Ovary (tissue), 9 donors: ENCODE measurements around the gene ARSI. TPM values are rescaled to one million over a fixed set of nuclear protein-coding genes. Genes with fewer than 3 reads are reported as not detected.

ENCODE experiments used
- DNase-seq, 5 donors: peaks; one replicate each; pipeline ENCODE4 v3.0.0-alpha.2; 2019 to 2020
- H3K27ac ChIP-seq, 2 donors: fragments of 200-600 bp; one replicate each; pipeline versions ENCODE4 v1.5.1 to v1.8.0; 2019 to 2022
- H3K27me3 ChIP-seq: fragments of 200-600 bp; one replicate; pipeline ENCODE4 v1.8.0; 2022
- H3K36me3 ChIP-seq: fragments of 200-600 bp; sonication (generic); one replicate; pipeline ENCODE4 v1.5.1; 2019
- H3K4me1 ChIP-seq: one replicate; pipeline ENCODE4 v1.8.1; 2013; ENCODE audit warnings: mild to moderate bottlenecking, moderate library complexity; ENCODE audit not compliant: insufficient read depth
- H3K4me3 ChIP-seq: fragments of 200-600 bp; sonication (generic); one replicate; pipeline ENCODE4 v1.5.1; 2017
- H3K9me3 ChIP-seq, 2 donors: fragments of 200-600 bp in 1 of 2; sonication (generic) in 1 of 2; one replicate each; pipeline versions ENCODE4 v1.5.1 to v1.8.1; 2013 to 2019; ENCODE audit warnings: mild to moderate bottlenecking in 1 of 2, moderate library complexity in 1 of 2
- EP300 ChIP-seq: sonication (generic); formaldehyde crosslinking; IDR thresholded peaks from one replicate; pipeline ENCODE4 v1.6.1; 2017; ENCODE audit warnings: antibody characterized with exemption
- POLR2A ChIP-seq: fragments of 450-650 bp; IDR thresholded peaks from one replicate; pipeline ENCODE4 v1.6.1; 2017; ENCODE audit warnings: antibody characterized with exemption, mild to moderate bottlenecking, moderate library complexity
- WGBS, 3 donors: extraction: QIAGEN DNeasy Blood & Tissue Kit in 1 of 3; methylation state at CpG; one replicate each; pipeline versions ENCODE4 v1.1.5 to v1.1.7; 2013 to 2017; 5-methylcytosine and 5-hydroxymethylcytosine counted together
- intact Hi-C, 4 donors: fragments of 100-400 bp; cut with DNase I; formaldehyde crosslinking; loops; one replicate each; pipeline versions ENCODE4 v1.11.0 to v1.15.1; 2022 to 2023
- polyA plus RNA-seq, 2 donors: library from polyadenylated mRNA; stranded (reverse); fragments of 200-250 nt in 1 of 2; fragments of 350-450 nt in 1 of 2; fragmentation: Illumina TruSeq in 1 of 2; extraction: RNeasy Lipid Tissue Mini Kit (QIAGEN cat#74804) in 1 of 2; gene quantifications; one replicate each; pipeline ENCODE4 v1.2.3, GENCODE V29; 2013 to 2014
- total RNA-seq, 7 donors: library from RNA; depleted of rRNA in 2 of 7; stranded (reverse); fragments of >200 nt in 2 of 7; fragmentation: NEBNext Ultra II Directional in 3 of 7; extraction: Animal tissue kit (Norgen Biotek cat#: 25700) in 3 of 7; gene quantifications; one replicate each; pipeline versions ENCODE4 v1.1.0 to v1.2.4, GENCODE V29; 2016 to 2023
- TF ChIP-seq, protein P1 (sequence below), 3 donors: fragments of 450-650 bp in 2 of 3; fragments of 200-600 bp in 1 of 3; IDR thresholded peaks; one replicate each; pipeline versions ENCODE4 v1.5.1 to v1.8.0; 2016 to 2022; ENCODE audit warnings: antibody characterized with exemption in 3 of 3, mild to moderate bottlenecking in 1 of 3
- donor health status: DM: no; HTN: no; CAD: no; lungs with moderate emphysema.
- donor health status: DM: no; HTN: no; CAD: no.
- donor health status: Bipolar disorder and iron deficiency.
- donor health status: DM: yes; HTN: yes; CAD: no.
- donor health status: DM: no; HTN: no; CAD: no.
- donor health status: DM: yes; HTN: yes; CAD: no.

The ARSI gene
- total and polyA plus RNA-seq, 9 donors = 0.15 to 1.4 (median 0.63) TPM

DNA sequence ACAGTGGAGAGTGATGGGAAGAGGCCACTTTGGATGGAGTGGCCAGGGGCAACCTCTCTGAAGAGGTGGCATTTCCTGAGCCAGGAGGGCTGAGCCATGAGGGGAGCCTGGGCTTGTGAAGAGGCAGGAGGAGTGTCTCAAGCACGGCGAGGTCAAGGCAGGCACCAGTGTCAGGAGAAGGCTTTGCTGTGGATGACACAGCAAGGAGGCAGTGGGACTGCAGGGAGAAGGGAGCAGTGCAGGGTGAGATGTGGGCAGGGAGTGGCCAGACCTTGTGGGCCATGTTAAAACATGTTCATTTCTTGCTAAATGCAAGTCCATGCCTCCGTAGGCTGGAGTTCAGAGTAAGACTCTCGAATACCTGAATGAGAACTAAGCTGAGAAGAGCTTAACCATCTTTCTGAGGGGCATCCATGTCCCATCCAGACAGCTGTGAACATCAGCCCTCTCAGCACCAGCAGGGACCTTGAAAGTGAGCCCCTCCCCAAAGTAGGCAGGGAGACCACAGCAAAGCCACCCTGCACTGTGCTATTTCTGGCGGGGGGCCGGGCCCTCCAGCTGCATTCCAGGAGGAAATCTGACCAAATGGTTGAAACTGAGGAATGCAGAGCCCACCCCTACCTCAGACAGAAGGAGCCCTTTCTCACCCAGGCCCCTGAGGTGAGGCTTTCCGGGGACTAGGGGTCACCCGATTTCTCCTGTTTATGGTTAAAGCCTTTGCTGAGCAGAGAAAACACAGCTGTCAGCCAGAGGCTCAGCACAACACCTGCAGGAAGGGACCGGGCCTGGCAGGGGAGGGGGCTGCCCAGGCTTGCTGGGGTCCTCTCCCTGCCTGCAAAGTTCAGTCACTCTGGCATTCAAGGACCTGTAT, 16.1 kb upstream of the ARSI start:
- Histone ChIP-seq H3K4me3 (no peak overlapping the region), H3K27me3 (no peaks in the 10 kb centered on the region), H3K4me1 (no peaks in the 10 kb centered on the region), H3K9me3 (no peaks in the 10 kb centered on the region), H3K27ac (no peak overlapping the region), H3K36me3 (no peaks in the 10 kb centered on the region)
- TF ChIP-seq EP300 (no peak), POLR2A (no peak)
- TF ChIP-seq, protein P1, sequence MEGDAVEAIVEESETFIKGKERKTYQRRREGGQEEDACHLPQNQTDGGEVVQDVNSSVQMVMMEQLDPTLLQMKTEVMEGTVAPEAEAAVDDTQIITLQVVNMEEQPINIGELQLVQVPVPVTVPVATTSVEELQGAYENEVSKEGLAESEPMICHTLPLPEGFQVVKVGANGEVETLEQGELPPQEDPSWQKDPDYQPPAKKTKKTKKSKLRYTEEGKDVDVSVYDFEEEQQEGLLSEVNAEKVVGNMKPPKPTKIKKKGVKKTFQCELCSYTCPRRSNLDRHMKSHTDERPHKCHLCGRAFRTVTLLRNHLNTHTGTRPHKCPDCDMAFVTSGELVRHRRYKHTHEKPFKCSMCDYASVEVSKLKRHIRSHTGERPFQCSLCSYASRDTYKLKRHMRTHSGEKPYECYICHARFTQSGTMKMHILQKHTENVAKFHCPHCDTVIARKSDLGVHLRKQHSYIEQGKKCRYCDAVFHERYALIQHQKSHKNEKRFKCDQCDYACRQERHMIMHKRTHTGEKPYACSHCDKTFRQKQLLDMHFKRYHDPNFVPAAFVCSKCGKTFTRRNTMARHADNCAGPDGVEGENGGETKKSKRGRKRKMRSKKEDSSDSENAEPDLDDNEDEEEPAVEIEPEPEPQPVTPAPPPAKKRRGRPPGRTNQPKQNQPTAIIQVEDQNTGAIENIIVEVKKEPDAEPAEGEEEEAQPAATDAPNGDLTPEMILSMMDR (IDR thresholded peaks at IDR 0.05) = no peak
- WGBS, 3 donors = 51 to 68% (median 59%) methylated on average over 8 to 9 of the region's 9 CpGs
- intact Hi-C loops = no loop called here
- no peak for DNase-seq

DNA sequence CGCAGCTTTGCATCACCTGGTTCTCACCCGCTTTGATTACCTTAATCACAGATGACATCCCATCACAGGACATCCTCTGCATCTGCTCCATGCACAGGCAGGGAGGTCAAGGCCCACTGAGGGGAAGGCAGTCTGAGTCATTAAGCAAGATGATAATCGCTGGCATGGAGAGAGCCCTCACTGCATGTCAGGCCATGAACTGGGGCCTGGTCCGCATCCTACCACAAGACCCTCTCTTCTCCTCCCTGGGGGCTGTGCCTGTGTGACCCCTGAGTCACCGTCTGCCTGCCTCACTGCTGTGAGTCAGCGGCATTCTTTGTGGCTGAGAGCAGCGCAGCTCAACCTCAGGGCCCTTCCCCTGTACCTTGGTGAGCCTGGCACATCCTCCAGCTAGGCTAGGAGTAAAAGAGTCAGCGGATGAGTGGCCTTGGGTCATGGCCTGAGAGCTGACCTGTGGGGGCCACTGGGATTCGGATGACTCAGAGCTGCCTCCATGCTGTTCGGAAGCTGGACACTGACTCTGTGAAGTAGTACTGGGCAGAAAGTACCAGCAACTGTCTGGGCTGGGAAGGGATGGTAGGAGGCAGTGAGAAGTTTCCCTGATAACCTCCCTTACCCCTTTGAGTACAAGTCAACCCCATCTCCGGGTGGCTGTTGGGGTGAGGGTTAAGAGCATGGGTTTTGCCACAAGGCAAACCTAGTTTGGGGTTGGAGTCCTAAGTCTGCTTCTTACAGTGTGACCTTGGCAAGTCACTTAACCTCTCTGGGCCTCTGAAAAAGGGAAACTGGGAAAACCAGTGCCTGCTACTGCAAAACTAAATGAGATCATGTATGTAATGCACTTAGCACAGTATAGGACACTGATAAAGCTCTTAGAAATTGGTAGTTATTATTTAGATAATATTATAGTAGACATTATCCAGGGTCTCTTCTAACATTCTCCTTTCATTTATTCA, 14.6 kb upstream of the ARSI start:
- no peaks in the 10 kb centered on the region for H3K9me3 ChIP-seq
- H3K36me3 ChIP-seq = no peaks in the 10 kb centered on the region
- DNase-seq = peak in 4 of 5 donors; percentile 32 to 58 (median 44)
- H3K27ac ChIP-seq = peak overlapping the region in 1 of 2 donors; percentile 12
- no peaks in the 10 kb centered on the region for H3K27me3 ChIP-seq
- no peak for TF ChIP-seq POLR2A
- TF ChIP-seq EP300 = no peak
- TF ChIP-seq, protein P1 (IDR thresholded peaks at IDR 0.05) = no peak
- WGBS, 3 donors = 57 to 61% (median 58%) methylated on average over 11 of the region's 11 CpGs
- intact Hi-C loops = no loop called here
- no peaks in the 10 kb centered on the region for H3K4me1 ChIP-seq
- no peak overlapping the region for H3K4me3 ChIP-seq

DNA sequence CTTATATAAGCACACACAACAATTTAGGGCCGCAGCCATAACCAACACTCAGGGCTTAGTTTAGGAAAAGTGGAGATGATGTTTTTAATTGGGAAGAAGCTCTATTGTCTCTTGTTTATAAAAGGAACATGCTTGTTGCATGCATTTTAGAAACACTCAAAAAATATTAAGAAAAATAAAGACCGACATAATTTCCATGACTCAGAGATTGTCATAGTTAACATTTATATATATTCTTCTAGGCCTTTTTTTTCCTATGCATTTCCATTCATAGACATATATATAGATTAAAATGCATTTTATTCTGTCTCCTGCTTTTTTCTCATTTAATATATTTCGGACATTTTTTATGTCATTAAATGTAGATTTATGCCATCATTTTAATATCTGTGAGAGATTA, 13.6 kb upstream of the ARSI start:
- Histone ChIP-seq H3K27ac (no peak overlapping the region), H3K36me3 (no peaks in the 10 kb centered on the region), H3K9me3 (no peaks in the 10 kb centered on the region), H3K4me1 (no peaks in the 10 kb centered on the region), H3K4me3 (no peak overlapping the region), H3K27me3 (no peaks in the 10 kb centered on the region)
- intact Hi-C loops = no loop called here
- WGBS, 3 donors = 73 to 88% (median 82%) methylated on average over 3 of the region's 3 CpGs
- no peak for TF ChIP-seq POLR2A
- TF ChIP-seq EP300 = no peak
- TF ChIP-seq, protein P1 (IDR thresholded peaks at IDR 0.05) = no peak
- DNase-seq = no peak

DNA sequence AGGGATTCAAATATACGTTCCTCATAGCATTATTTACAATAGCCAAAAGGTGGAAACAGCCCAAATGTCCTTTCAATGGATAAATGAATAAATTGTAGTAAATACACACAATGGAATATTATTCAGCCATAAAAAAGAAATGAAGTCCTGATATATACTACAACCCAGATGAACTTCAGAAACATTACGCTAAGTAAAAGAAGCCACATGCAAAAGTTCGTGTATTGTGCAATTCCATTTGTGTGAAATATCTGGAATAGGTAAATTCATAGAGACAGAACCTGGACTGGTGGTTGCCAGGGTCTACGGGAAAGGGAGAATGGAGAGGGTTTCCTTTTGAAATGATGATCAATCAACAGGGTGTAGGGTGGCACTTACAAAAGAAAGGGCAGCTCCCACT, 12.5 kb upstream of the ARSI start:
- Histone ChIP-seq H3K36me3 (no peaks in the 10 kb centered on the region), H3K4me1 (no peaks in the 10 kb centered on the region), H3K9me3 (no peaks in the 10 kb centered on the region), H3K27ac (no peak overlapping the region), H3K27me3 (no peaks in the 10 kb centered on the region), H3K4me3 (no peak overlapping the region)
- intact Hi-C loops = no loop called here
- no peak for TF ChIP-seq POLR2A
- TF ChIP-seq, protein P1 (IDR thresholded peaks at IDR 0.05) = no peak
- no peak for DNase-seq
- 95% methylated on average over 4 of the region's 4 CpGs for WGBS, 3 donors
